HG03565 (cell line): Measurements from ENCODE around the gene TM4SF5.

Source experiments
- ATAC-seq: cut with Tn5 transposase; IDR thresholded peaks from one replicate; pipeline ENCODE4 v1.9.1; 2021; ENCODE audit warnings: mild to moderate bottlenecking, moderate library complexity; ENCODE audit not compliant: unreplicated experiment

Gene TM4SF5

GRCh38 chr17:4771519-4772234 lies at the start of gene TM4SF5:
Gene TM4SF5 (plus strand): TSS chr17:4771886. CDS start chr17:4771923, 37 bp downstream.
- no peak for ATAC-seq

DNA sequence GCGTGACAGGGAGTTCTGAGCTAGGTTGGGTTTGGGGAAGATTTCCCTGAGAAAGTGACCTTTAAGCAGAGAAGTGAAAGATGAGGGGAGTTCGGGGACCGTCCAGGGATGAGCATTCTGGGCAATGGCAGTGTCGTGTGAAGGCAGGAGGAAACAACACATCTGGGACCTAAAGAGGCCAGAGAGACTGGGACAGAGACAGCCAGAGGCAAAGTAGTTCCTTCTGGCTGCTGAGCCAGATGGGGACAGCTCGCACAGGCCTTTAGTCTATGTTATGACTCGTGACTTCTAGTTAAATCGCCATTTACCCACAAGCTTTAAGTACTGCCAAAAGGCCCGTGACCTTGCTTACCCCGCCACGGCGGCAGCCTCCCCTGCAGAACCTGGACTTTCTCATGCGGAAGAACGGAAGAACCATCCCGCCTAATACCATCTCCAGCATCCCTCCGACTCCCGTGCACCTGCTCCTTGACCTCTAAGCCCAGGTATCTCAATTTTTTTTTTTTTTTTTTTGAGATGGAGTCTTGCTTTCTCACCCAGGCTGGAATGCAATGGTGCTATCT lies 48.9 kb upstream of the TM4SF5 start:
- no peak for ATAC-seq

DNA sequence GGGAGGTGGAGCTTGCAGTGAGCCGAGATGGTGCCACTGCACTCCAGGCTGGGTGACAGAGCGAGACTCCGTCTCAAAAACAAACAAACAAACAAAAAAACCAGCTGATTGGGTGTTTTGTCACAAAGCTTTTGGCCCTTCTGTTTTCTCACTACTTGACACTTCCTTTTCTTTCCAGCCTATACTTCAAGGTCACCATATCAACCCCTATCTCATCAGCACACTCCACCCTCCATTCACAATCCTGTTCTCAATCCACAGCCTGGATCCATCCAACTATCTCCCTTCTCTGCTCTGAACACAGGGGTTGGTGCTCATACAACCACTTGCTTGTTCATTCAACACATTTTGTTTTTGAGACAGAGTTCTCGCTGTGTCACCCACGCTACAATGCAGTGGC lies 47.0 kb upstream of the TM4SF5 start:
- no peak for ATAC-seq

- ATAC-seq: no peak
These were observed 45.9 kb upstream of the TM4SF5 start for GRCh38 chr17:4725646-4726310.

DNA sequence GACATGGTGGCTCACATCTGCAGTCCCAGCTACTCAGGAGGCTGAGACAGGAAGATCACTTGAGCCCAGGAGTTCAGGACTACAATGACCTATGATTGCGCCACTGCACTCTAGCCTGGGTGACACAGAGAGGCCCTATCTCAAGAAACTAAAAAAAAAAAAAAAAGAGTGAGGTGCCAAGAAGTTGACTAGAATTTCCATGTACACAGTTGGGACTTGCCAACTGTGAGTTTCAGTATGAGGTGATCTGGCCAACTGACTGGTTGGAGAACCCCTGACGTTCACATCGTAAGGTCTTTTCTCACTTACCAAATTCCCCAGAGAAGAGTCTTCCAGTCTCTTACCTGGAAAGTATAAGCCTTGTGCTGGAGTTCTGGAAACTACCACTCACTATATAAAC lies 43.6 kb upstream of the TM4SF5 start:
- ATAC-seq: no peak

GRCh38 chr17:4733073-4733531 lies 38.6 kb upstream of the TM4SF5 start:
- no peak for ATAC-seq

DNA sequence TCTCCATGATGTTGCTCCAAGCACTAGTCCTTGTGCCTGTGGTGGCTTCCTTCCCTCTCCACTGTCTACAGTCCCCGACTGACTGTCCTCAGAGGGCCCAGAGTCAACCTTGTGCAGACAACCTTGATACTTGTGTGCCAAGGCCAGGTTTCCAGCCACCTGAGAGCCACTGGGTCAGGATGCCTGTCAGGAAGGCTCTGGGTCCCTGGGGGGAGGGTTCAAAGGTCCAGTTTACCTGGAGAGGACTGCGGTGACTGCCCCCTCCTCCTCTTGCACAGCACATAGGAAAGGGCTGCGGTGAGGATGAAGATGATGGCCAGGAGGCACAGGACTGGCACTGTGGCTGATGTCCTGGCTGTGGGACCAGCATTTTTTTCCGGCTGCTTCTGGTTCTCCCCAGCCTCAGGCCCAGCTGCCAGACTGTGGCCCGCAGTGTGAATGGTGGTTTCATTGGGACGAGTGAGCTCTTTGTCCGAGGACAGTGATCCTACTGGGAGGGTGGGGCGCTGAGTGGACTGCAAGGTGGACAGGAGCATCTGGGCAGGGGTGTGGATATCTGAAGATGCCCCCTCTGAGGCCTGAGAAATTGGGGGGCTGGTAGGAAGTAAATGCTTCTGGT lies 36.7 kb upstream of the TM4SF5 start:
- no peak for ATAC-seq

- no peak for ATAC-seq
These were observed 35.6 kb upstream of the TM4SF5 start for GRCh38 chr17:4735876-4736651.

GRCh38 chr17:4738136-4739121 lies 33.3 kb upstream of the TM4SF5 start:
- no peak for ATAC-seq

- ATAC-seq: no peak
These were observed 32.3 kb upstream of the TM4SF5 start, which contains the start of the genes CXCL16 and ZMYND15 for GRCh38 chr17:4739122-4740024. Gene CXCL16 (minus strand): TSS chr17:4739928. CDS start chr17:4739339, 589 bp downstream. Gene ZMYND15 (plus strand): TSS chr17:4739833. CDS start chr17:4740549, 716 bp downstream.

GRCh38 chr17:4740025-4740351 lies 31.7 kb upstream of the TM4SF5 start:
- ATAC-seq: no peak

GRCh38 chr17:4740584-4740983 lies 31.1 kb upstream of the TM4SF5 start:
- ATAC-seq: no peak

GRCh38 chr17:4741544-4741943 lies 30.1 kb upstream of the TM4SF5 start:
- ATAC-seq: no peak

GRCh38 chr17:4742133-4742532 lies 29.6 kb upstream of the TM4SF5 start:
- ATAC-seq: no peak

- no peak for ATAC-seq
These were observed 29.1 kb upstream of the TM4SF5 start for GRCh38 chr17:4742629-4743028.

DNA sequence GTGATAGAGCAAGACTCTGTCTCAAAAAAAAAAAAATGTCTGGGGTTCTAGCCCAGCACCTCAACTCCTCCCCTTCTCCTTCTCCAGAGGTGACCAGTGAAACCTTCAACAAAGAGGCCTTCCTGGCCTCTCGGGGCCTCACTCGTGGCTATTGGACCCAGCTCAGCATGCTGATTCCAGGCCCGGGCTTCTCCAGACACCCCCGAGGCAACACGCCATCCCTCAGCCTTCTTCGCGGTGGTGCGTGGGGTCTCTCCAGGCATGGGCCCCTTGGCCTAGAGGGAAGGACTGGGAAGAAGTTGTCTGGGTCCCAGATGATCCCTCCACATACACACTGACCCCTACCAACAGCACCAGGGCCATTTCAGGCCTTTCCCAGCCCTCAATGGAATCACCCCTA lies 28.5 kb upstream of the TM4SF5 start:
- no peak for ATAC-seq

GRCh38 chr17:4743898-4744297 lies 27.8 kb upstream of the TM4SF5 start:
- no peak for ATAC-seq
